ENCODE results near the gene FAR2. TPM values are rescaled to one million over a fixed set of nuclear protein-coding genes. Genes with fewer than 3 reads are reported as not detected.

The FAR2 gene
- total RNA-seq, 1 experiment from 2014 or later = 22.1 TPM

DNA sequence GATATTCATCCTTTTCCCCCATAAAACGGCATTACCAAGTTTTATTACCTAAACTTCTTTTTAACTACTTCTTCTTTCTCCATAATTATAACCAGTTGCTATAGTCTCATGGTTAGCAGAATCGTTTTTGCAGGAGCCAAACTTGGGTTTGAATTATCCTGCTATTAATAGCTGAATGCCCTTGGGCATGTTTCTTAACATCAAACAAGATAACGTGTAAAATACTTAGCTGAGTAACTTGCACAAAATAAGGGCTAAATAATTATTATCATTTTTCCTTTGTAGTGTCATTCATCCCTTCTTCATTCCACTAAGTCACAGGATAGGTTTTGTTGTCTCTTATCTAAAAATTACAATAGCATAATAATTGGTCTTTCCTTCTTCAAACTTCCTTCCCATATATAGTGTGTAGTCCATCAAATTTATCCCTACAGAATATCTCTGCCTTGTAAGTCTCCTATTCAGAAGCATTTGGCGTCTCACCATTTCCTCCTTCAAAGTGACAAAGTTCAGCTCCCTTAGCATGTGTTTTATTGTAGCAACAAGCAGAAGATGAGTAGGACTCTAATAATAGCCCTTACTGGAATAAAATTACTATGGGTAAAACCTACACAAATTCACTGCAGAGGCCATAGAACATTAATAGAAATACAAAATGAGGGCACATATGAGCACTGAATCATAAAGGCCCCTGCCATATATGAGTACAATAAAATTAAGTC lies 63.8 kb downstream of the FAR2 start:
- Histone ChIP-seq H3K23me2 (ENCODE audit: insufficient read length, low read depth, low read length, poor library complexity, severe bottlenecking) (no peaks in the 10 kb centered on the region), H2AK5ac (ENCODE audit: insufficient read length, low read length) (no peak overlapping the region), H4K91ac (ENCODE audit: insufficient read length, low read depth, low read length) (no peak overlapping the region), H3K79me2 (ENCODE audit: insufficient read depth, low read length) (no peaks in the 10 kb centered on the region), H4K5ac (ENCODE audit: insufficient read length, low read depth, low read length) (no peak overlapping the region), H4K20me1 (ENCODE audit: control insufficient read depth, insufficient read depth, insufficient read length) (no peaks in the 10 kb centered on the region), H3K9ac (ENCODE audit: extremely low read depth, insufficient read length, low read length) (no peak overlapping the region), H3K27ac (ENCODE audit: insufficient read length, low read depth, low read length) (no peak overlapping the region), H3K23ac (ENCODE audit: insufficient read length, low read depth, low read length) (no peak overlapping the region), H3K18ac (ENCODE audit: insufficient read length, low read depth, low read length) (no peak overlapping the region), H3K27me3 (ENCODE audit: insufficient read depth, low read length) (no peaks in the 10 kb centered on the region), H3K56ac (ENCODE audit: insufficient read length, low read depth, low read length) (no peak overlapping the region), H3K79me1 (ENCODE audit: insufficient read depth, low read depth, low read length, poor library complexity, severe bottlenecking) (no peaks in the 10 kb centered on the region), H3K4me2 (ENCODE audit: insufficient read depth, insufficient read length, low read length) (no peak overlapping the region), H2BK120ac (ENCODE audit: low read depth, low read length, poor library complexity, severe bottlenecking) (no peak overlapping the region), H3K4ac (ENCODE audit: low read depth, low read length) (no peak overlapping the region), H2BK20ac (ENCODE audit: low read depth, low read length, poor library complexity, severe bottlenecking) (no peak overlapping the region), H3T11ph (ENCODE audit: low read length) (no peak overlapping the region), H3K9me3 (ENCODE audit: control insufficient read depth, low read depth, low read length) (no peaks in the 10 kb centered on the region), H2BK15ac (ENCODE audit: low read depth, low read length) (no peak overlapping the region), H3K14ac (ENCODE audit: insufficient read depth, low read length) (no peak overlapping the region), H2AFZ (ENCODE audit: low read length) (no peak overlapping the region), H2BK5ac (ENCODE audit: insufficient read length, low read length) (no peak overlapping the region), H4K8ac (replicated peaks; ENCODE audit: insufficient read length, low read depth, low read length) (no peak overlapping the region), H2BK12ac (ENCODE audit: insufficient read length, low read depth, low read length) (no peak overlapping the region), H3K4me1 (ENCODE audit: insufficient read depth, low read length) (no peaks in the 10 kb centered on the region)
- 100% methylated on average over 1 of the region's 4 CpGs for WGBS (ENCODE audit: extremely low coverage, insufficient read length, low lambda C conversion rate)
- no peaks in the 10 kb centered on the region for H3K36me3 Mint-ChIP-seq (ENCODE audit: insufficient read depth in 1 of 3, low read depth in 3 of 3)
- no peaks in the 10 kb centered on the region for H3K27me3 Mint-ChIP-seq (ENCODE audit: low read depth)
- H3K4me3 Mint-ChIP-seq = no peak overlapping the region
- TF ChIP-seq, protein P1, sequence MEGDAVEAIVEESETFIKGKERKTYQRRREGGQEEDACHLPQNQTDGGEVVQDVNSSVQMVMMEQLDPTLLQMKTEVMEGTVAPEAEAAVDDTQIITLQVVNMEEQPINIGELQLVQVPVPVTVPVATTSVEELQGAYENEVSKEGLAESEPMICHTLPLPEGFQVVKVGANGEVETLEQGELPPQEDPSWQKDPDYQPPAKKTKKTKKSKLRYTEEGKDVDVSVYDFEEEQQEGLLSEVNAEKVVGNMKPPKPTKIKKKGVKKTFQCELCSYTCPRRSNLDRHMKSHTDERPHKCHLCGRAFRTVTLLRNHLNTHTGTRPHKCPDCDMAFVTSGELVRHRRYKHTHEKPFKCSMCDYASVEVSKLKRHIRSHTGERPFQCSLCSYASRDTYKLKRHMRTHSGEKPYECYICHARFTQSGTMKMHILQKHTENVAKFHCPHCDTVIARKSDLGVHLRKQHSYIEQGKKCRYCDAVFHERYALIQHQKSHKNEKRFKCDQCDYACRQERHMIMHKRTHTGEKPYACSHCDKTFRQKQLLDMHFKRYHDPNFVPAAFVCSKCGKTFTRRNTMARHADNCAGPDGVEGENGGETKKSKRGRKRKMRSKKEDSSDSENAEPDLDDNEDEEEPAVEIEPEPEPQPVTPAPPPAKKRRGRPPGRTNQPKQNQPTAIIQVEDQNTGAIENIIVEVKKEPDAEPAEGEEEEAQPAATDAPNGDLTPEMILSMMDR (conservative IDR thresholded peaks at IDR 0.05) = no peak
- H3K9me3 Mint-ChIP-seq = no peaks in the 10 kb centered on the region; a peak in 1 of 5 replicates
- no peak overlapping the region for H3K27ac Mint-ChIP-seq
- H3K4me1 Mint-ChIP-seq = no peaks in the 10 kb centered on the region
- DNase-seq = no peak
